ENCODE measurements around the gene SOX2. TPM values are rescaled to one million over a fixed set of nuclear protein-coding genes. Genes with fewer than 3 reads are reported as not detected.

Gene SOX2
- total RNA-seq, 1 experiment from 2014 or later = not detected

DNA sequence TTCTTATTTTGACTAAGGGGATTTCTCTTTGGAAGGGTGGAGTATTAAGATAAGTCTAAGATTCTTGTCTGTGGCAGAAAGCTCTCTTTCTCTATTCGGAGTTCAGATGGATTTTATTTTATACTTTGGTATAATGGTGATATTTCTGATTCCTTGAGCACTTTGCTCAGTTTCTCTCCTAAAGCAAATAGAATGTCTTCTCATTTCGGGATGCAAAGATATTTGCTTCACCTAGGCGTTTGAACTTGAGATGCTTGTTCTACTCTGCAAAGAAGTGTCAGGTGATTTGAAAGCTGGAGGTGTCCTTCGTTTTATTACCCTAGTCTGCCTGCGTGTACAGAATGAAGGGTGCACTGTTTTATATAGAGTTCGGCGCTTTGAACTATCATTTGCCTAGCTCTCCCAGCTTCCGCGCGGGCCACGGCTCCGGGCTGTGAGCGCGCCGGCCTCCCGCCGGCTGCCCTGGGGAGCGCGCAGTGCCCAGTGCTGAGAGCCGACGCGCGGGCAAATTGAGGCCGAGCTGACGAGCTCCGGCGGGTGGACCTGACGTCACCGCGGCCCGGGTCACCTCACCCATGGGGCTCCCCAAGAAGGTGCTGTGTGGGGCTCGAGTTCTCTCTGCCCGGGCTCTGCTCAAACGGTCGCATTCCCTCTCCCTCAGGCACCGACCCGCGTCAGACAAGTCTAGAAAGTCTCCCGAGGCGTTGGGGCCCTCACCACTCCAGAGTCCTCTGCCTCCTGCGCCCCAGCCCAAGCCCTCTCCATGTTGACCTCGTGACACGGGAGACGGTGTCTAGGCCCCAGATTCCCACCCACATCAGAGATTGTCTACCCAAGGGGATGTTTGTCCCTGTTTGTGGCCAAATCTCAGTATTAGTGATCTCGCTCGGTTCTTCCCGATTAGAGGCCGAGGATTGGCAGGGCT lies 7.5 kb downstream of the SOX2 start:
- Histone ChIP-seq H3K4me3 (ENCODE audit: low read length) (no peak overlapping the region), H3K4me1 (ENCODE audit: insufficient read depth, low read length) (no peaks in the 10 kb centered on the region), H3K9me3 (ENCODE audit: low read length) (no peaks in the 10 kb centered on the region), H3F3A (ENCODE audit: low read length, unreplicated experiment) (no peaks in the 10 kb centered on the region), H3K27ac (ENCODE audit: low read length) (no peak overlapping the region), H3K27me3 (ENCODE audit: low read length) (peaks cover 100% of the 10 kb centered on the region), H2AFZ (ENCODE audit: low read length) (no peak overlapping the region), H3K79me2 (ENCODE audit: low read length) (no peaks in the 10 kb centered on the region), H3K9ac (ENCODE audit: low read length) (no peak overlapping the region), H3K4me2 (ENCODE audit: low read length) (no peak overlapping the region), H3K36me3 (ENCODE audit: low read depth, low read length) (no peaks in the 10 kb centered on the region), H3K9me2 (replicated peaks; ENCODE audit: low read length) (no peaks in the 10 kb centered on the region), H4K20me1 (ENCODE audit: low read length) (no peaks in the 10 kb centered on the region)
- DNase-seq = no peak
- POLR2A ChIA-PET (ENCODE audit: unreplicated experiment) = no interaction called here
- no TSS peak for BruUV-seq (replicated peaks)
- CTCF ChIA-PET = no interaction called here
- intact Hi-C loops (cut with micrococcal nuclease) = no loop called here
- no peak for ATAC-seq
- TF ChIP-seq EZH2 (IDR thresholded peaks at IDR 0.05; ENCODE audit: low read length, unreplicated experiment) (no peak), CTCF (conservative IDR thresholded peaks at IDR 0.05; ENCODE audit: low read depth, low read length) (no peak), EZH2phosphoT487 (IDR thresholded peaks at IDR 0.05; ENCODE audit: borderline replicate concordance, low read length) (no peak)

DNA sequence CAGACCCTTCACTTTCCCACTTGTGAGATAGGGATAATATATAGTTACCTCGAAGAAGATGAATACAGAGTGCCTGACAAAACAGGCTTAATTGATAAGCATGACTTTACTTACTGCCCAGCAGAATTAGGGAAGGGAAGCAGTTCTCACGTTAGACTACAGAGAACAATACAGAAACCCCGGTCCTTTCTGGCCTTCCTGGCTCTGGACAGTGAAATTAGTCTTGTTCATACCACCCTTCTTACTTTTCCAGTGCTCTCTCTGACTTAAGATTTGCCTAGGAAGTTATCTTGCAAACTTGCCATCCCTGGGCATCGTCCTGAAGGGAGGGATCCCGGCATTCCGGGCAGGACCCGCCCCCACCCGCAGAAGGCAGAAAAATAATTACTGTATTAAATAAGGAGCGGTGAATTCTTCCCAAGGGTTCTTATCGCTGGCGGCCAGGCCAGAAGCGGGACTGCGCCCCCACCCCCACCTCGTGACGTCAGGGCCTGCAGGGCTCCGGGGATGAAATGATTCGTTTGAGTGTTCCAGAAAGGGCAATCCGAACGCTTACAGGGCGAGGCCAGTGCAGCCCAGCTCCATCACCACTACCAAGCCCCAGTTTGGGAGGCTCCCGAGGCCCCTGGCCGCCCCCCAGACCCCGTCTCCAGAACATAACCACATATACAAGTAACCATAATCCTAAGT lies 8.4 kb downstream of the SOX2 start:
- CTCF ChIA-PET = no interaction called here
- no peak for TF ChIP-seq EZH2 (IDR thresholded peaks at IDR 0.05; ENCODE audit: low read length, unreplicated experiment)
- TF ChIP-seq CTCF (conservative IDR thresholded peaks at IDR 0.05; ENCODE audit: low read depth, low read length) = no peak
- TF ChIP-seq EZH2phosphoT487 (IDR thresholded peaks at IDR 0.05; ENCODE audit: borderline replicate concordance, low read length) = no peak
- DNase-seq (no peak), ATAC-seq (no peak)
- no peaks in the 10 kb centered on the region for H3K9me3 ChIP-seq (ENCODE audit: low read length)
- H3K79me2 ChIP-seq (ENCODE audit: low read length) = no peaks in the 10 kb centered on the region
- no peaks in the 10 kb centered on the region for H4K20me1 ChIP-seq (ENCODE audit: low read length)
- peaks cover 100% of the 10 kb centered on the region for H3K27me3 ChIP-seq (ENCODE audit: low read length)
- no peaks in the 10 kb centered on the region for H3K4me1 ChIP-seq (ENCODE audit: insufficient read depth, low read length)
- no peaks in the 10 kb centered on the region for H3K36me3 ChIP-seq (ENCODE audit: low read depth, low read length)
- H2AFZ ChIP-seq (ENCODE audit: low read length) = no peak overlapping the region
- intact Hi-C loops (cut with micrococcal nuclease) = no loop called here
- H3K4me2 ChIP-seq (ENCODE audit: low read length) = no peak overlapping the region
- no peak overlapping the region for H3K27ac ChIP-seq (ENCODE audit: low read length)
- POLR2A ChIA-PET (ENCODE audit: unreplicated experiment) = no interaction called here
- H3K9ac ChIP-seq (ENCODE audit: low read length) = no peak overlapping the region
- no peak overlapping the region for H3K4me3 ChIP-seq (ENCODE audit: low read length)
- no TSS peak for BruUV-seq (replicated peaks)
- no peaks in the 10 kb centered on the region for H3F3A ChIP-seq (ENCODE audit: low read length, unreplicated experiment)
- no peaks in the 10 kb centered on the region for H3K9me2 ChIP-seq (replicated peaks; ENCODE audit: low read length)

Measured in PC-3 (cell line).